Stimulated activated naive CD8-positive, alpha-beta T cell treated with anti-CD3 and anti-CD28 coated beads, Interleukin-15, amount 100 ng/mL, for 72 hours (primary cell): ENCODE results near the gene MOV10L1.

Source experiments
- ATAC-seq: fragments of 150-1000 bp; cut with Tn5 transposase; 2 replicates; pipeline ENCODE4 v1.10.0; 2021; ENCODE audit warnings: mild to moderate bottlenecking, moderate library complexity
- DNase-seq, 2 donors: peaks; one replicate each; pipeline ENCODE4 v3.0.0; 2021 to 2022
- H3K27ac Mint-ChIP-seq, 2 donors: one replicate each; pipeline ENCODE4 v1.8.0; 2022; ENCODE audit warnings: mild to moderate bottlenecking in 2 of 2, mixed read lengths in 2 of 2, moderate library complexity in 2 of 2
- H3K27me3 Mint-ChIP-seq: one replicate; pipeline ENCODE4 v1.8.0; 2022; ENCODE audit warnings: mixed read lengths
- H3K4me1 Mint-ChIP-seq: one replicate; pipeline ENCODE4 v1.8.0; 2022; ENCODE audit warnings: mild to moderate bottlenecking, mixed read lengths
- H3K4me3 Mint-ChIP-seq, 2 donors: one replicate each; pipeline ENCODE4 v1.8.0; 2022; ENCODE audit warnings: mild to moderate bottlenecking in 2 of 2, mixed read lengths in 2 of 2, moderate library complexity in 1 of 2
- H3K9me3 Mint-ChIP-seq, 2 donors: one replicate each; pipeline ENCODE4 v1.8.0; 2022; ENCODE audit warnings: mixed read lengths in 2 of 2

MOV10L1 gene

DNA sequence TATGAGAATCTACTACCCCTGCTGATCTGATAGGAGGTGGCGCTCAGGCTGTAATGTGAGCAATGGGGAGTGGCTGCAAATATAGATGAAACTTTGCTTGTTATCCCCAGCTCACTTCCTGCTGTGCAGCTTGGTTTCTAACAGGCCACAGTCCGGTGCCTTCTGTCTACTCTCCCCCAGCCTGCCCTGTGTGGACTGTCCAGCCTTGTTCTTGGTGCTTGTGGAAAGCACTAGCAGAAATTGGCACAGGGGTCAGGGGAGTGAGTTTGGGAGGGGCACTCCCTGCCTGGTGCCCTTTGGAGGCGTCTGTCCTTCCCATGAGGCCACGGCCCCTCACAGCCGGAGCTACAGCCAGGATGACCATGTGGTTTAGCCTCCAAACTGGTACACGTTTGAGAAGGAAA lies 14.3 kb downstream of the MOV10L1 start:
- peaks cover 28% of the 10 kb centered on the region for H3K27me3 Mint-ChIP-seq
- no peak for DNase-seq
- H3K4me3 Mint-ChIP-seq, result no peak overlapping the region
- no peak overlapping the region for H3K27ac Mint-ChIP-seq
- no peak for ATAC-seq
- H3K4me1 Mint-ChIP-seq, result peaks cover 30% of the 10 kb centered on the region
- H3K9me3 Mint-ChIP-seq, result no peaks in the 10 kb centered on the region

GRCh38 chr22:50105208-50106100 lies 15.6 kb downstream of the MOV10L1 start:
- peaks cover 20% of the 10 kb centered on the region for H3K27me3 Mint-ChIP-seq
- ATAC-seq, result peak; percentile 82

GRCh38 chr22:50107529-50107928 lies 17.7 kb downstream of the MOV10L1 start:
- no peak for DNase-seq
- Mint-ChIP-seq H3K9me3 (no peaks in the 10 kb centered on the region), H3K27ac (no peak overlapping the region), H3K27me3 (peaks cover 8% of the 10 kb centered on the region), H3K4me3 (no peak overlapping the region), H3K4me1 (peaks cover 36% of the 10 kb centered on the region)
- ATAC-seq, result no peak

More at GRCh38 chr22:50105208-50106100, 15.6 kb downstream of the MOV10L1 start:
- Mint-ChIP-seq H3K9me3 (no peaks in the 10 kb centered on the region), H3K4me3 (peak overlapping the region; percentile 71 to 73), H3K4me1 (peaks cover 30% of the 10 kb centered on the region), H3K27ac (peak overlapping the region in 1 of 2 donors; percentile 9)
- DNase-seq, result no peak

DNA sequence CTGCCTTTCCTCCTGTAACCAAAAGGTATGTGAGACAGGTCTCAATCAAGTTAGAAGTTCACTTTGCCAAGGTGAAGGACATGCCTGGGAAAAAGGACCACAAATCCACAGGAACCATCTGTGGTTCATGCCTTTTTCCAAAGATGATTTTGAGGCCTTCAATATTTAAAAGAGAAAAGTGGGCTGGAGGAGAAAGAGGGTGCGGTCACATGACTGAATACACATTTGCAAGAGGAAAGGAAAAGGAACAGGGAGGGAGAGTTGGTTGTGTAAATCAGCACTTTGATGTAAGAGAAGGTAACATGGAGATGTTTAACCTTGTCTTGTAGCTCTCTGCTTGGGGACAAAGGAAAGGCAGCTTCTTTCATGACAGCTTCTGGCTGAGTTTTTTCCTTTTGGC lies 21.2 kb downstream of the MOV10L1 start:
- Mint-ChIP-seq H3K4me1 (peaks cover 29% of the 10 kb centered on the region), H3K27me3 (peaks cover 29% of the 10 kb centered on the region), H3K4me3 (peak overlapping the region in 1 of 2 donors; percentile 8), H3K27ac (peak overlapping the region in 1 of 2 donors; percentile 80), H3K9me3 (no peaks in the 10 kb centered on the region)
- ATAC-seq (no peak), DNase-seq (no peak)

DNA sequence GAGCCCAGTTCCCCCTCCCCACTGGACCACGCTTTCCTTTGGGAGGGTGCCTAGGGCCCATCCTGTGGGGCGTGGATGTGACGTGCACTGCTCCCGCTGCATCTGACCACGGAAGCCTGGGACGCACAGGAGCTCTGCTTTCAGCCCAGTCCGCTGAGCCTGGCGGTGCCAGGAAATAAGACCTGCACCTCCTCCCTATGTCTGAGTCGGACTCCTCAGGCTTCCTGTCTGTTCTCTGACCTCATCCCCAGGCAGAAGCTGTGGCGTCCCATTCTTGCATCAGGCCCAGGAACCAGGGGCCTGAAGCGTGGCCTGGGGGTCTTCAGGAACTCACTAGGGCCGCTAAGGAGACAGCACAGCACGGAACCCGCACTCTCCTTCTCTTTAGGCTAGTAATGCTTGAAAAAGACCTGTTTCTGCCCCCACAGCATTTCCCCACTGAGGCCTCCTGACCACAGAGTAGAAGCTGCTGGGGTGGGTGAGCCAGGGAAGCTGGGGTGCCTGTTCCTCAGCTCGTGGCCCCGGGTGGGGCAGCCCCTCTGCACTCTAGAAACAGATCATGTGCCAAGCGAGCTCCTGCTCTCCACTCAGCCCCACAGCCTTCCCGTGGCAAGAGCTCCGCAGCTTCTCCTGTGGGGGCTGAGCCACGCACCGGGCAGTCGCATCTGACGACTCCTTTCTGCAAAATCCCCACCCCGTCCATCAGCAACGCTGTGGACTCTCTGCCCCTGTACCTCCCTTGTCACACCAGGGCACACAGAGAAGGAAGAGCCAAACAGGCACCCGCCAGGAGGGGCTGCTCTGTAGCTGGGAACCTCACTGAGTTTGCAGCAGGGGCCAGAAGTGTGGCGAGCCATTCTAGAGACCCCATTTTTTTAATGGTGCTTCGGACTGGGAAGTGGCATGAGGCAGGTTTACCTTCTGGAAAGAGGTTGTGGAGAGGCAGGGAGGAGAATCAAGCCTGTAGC lies 22.6 kb downstream of the MOV10L1 start:
- H3K27ac Mint-ChIP-seq, result peak overlapping the region; percentile 94 to 96
- no peaks in the 10 kb centered on the region for H3K9me3 Mint-ChIP-seq

DNA sequence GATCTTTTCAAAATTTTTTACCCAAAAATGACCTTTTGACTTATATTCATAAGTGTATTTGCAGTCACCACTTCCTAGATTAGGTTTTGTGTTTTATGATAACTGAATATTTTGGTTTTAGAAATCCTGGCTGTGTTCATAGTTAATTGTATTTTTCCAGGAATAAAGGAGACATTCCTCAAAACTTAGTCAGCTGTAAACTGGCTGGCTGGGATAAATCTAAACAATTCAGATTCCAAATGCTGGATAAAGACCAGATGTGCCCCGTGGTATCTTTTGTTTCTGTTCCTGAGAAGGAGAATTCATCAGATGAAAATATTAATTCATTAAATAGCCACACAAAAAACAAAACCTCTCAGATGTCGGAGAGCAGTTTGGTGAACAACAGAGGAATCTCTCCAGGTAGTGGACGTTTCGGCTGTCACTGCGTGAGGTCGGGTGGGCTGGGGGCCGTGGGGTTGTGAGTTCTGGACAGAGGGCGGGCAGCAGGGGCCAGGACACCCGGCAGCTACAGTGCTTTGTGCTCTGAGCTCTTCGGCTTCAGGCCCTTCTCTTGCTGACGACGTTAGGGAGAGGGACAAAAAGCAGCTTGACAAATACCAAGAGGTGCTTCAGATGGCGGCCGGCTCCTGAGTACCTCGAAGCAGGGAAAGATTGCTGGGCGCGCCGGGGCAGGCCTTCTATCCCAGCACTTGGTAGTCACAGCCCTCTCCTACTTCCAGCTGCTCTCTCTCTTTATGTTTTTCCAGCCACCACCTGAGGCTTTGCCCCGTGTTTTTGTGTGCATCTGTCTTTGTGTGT lies 24.6 kb downstream of the MOV10L1 start:
- DNase-seq, result no peak
- H3K27me3 Mint-ChIP-seq, result peaks cover 43% of the 10 kb centered on the region
- H3K4me1 Mint-ChIP-seq, result peaks cover 28% of the 10 kb centered on the region
- ATAC-seq, result no peak
- no peak overlapping the region for H3K27ac Mint-ChIP-seq
- no peaks in the 10 kb centered on the region for H3K9me3 Mint-ChIP-seq
- H3K4me3 Mint-ChIP-seq, result no peak overlapping the region

More for the DNA sequence above, 22.6 kb downstream of the MOV10L1 start:
- H3K4me3 Mint-ChIP-seq, result peak overlapping the region; percentile 55 to 73
- ATAC-seq (peak; percentile 92), DNase-seq (peak; percentile 45 to 63)
- H3K4me1 Mint-ChIP-seq, result peaks cover 28% of the 10 kb centered on the region
- peaks cover 31% of the 10 kb centered on the region for H3K27me3 Mint-ChIP-seq

GRCh38 chr22:50115693-50116092 lies 25.9 kb downstream of the MOV10L1 start:
- no peak overlapping the region for H3K4me3 Mint-ChIP-seq
- peaks cover 50% of the 10 kb centered on the region for H3K27me3 Mint-ChIP-seq
- peaks cover 27% of the 10 kb centered on the region for H3K4me1 Mint-ChIP-seq
- no peak for ATAC-seq
- no peak overlapping the region for H3K27ac Mint-ChIP-seq
- DNase-seq, result no peak
- H3K9me3 Mint-ChIP-seq, result no peaks in the 10 kb centered on the region

DNA sequence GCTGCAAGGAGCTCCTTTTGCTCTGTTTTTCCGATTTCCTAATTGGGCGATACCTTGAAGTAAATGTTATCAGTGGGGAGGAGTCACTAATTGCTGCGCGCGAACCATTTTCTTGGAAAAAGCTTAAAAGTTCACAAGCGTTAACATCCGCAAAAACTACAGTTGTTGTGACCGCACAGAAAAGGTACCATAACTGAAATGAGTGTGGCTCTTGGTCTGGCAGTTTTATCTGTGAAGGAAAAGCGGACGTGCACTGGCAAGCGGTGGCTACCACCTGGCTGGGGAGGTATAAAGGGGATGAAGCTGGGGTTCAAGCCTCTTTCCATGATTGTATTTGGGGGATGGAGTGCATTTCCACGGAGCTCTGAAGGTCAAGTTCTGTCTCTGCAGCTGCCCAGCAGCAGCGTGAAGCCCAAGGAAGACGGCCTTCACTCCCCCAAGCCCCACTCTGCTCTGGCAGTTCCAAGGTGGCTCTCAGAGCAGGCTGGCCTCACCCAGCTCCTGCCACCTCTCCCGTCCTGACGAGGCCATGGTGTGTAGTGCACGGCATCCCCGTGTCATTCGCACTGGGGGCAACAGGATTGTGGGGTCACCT lies 27.5 kb downstream of the MOV10L1 start:
- Mint-ChIP-seq H3K27me3 (peaks cover 50% of the 10 kb centered on the region), H3K4me3 (no peak overlapping the region), H3K27ac (no peak overlapping the region), H3K4me1 (peaks cover 11% of the 10 kb centered on the region), H3K9me3 (no peaks in the 10 kb centered on the region)
- ATAC-seq (no peak), DNase-seq (no peak)

GRCh38 chr22:50118129-50118528 lies 28.3 kb downstream of the MOV10L1 start:
- no peak overlapping the region for H3K4me3 Mint-ChIP-seq
- DNase-seq (no peak), ATAC-seq (no peak)

DNA sequence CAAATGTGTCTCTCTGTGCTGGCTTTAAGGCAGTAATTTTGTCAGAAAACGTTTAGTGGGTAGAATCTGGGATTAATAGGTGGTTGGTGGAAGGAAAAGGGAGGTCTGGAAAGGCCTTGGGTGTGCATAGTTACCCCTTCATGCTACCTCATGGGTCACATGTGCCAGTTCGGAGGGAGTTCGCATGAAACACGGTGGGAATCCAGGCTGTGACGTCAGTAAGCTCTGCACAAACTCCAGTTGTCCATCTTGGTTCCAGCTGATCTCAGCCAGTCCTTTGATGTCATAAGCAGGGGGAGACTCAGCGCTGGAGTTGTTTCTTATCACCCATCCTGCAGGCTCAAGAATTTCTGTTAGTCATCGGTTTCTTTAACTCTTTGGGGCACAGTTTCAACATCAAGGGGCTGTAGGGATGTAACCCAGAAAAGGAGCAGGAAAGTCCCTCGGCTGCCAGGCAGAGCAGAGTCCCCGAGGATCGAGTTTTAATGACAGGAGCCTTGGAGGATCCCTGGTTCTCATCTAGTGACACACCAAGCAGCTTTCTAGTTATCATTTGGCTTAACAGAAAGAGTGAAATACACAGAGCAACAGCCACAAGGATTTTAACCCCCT lies 28.9 kb downstream of the MOV10L1 start:
- H3K4me3 Mint-ChIP-seq, result no peak overlapping the region
- ATAC-seq (no peak), DNase-seq (no peak)
- no peak overlapping the region for H3K27ac Mint-ChIP-seq
- H3K9me3 Mint-ChIP-seq, result peaks cover 1 to 4% of the 10 kb centered on the region in 2 donors
- H3K27me3 Mint-ChIP-seq, result peaks cover 36% of the 10 kb centered on the region
- H3K4me1 Mint-ChIP-seq, result no peaks in the 10 kb centered on the region

More at GRCh38 chr22:50118129-50118528, 28.3 kb downstream of the MOV10L1 start:
- no peaks in the 10 kb centered on the region for H3K9me3 Mint-ChIP-seq
- peaks cover 2% of the 10 kb centered on the region for H3K4me1 Mint-ChIP-seq
- peaks cover 41% of the 10 kb centered on the region for H3K27me3 Mint-ChIP-seq
- no peak overlapping the region for H3K27ac Mint-ChIP-seq

DNA sequence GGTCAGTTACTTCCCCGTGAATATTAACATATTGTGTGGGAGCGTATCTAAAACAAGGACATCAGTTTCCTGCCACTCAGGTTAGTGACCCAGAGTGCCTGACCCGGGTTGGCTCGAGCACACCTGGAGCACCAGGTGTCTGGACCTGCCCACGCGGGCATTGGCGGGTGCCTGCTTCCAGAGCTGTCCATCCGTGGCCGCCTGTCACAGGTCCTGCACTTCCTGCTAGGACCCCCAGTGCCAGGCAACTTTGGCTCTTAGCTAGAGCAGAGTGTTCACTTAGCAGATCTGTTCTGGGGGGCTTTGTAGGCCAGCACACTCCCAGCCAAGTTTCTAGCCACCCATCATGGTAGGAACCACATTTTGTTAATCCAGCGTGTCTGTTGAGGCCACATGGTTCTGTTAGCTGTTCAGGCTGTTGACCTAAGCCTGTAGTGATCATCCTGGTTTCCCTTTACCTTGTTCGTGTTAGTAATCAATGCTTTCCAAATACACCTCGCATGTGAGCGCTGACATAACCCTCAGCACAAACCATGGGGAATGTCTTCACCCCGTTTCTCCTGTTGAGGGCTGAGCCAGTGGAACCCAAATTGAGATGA lies 29.5 kb downstream of the MOV10L1 start:
- ATAC-seq (no peak), DNase-seq (no peak)
- no peak overlapping the region for H3K27ac Mint-ChIP-seq
- H3K27me3 Mint-ChIP-seq, result peaks cover 40% of the 10 kb centered on the region
- H3K4me3 Mint-ChIP-seq, result no peak overlapping the region
- H3K9me3 Mint-ChIP-seq, result peaks cover 7 to 10% of the 10 kb centered on the region in 2 donors
- no peaks in the 10 kb centered on the region for H3K4me1 Mint-ChIP-seq

GRCh38 chr22:50119768-50120251 lies 30.0 kb downstream of the MOV10L1 start:
- H3K27me3 Mint-ChIP-seq, result peaks cover 41% of the 10 kb centered on the region
- peaks cover 13% of the 10 kb centered on the region in 2 donors for H3K9me3 Mint-ChIP-seq
- no peak for ATAC-seq
- no peak overlapping the region for H3K4me3 Mint-ChIP-seq
- DNase-seq, result no peak
- no peaks in the 10 kb centered on the region for H3K4me1 Mint-ChIP-seq
- H3K27ac Mint-ChIP-seq, result no peak overlapping the region

- Mint-ChIP-seq H3K27me3 (peaks cover 27% of the 10 kb centered on the region), H3K4me1 (no peaks in the 10 kb centered on the region), H3K4me3 (no peak overlapping the region), H3K27ac (no peak overlapping the region), H3K9me3 (peaks cover 13 to 16% of the 10 kb centered on the region in 2 donors)
- no peak for DNase-seq
- no peak for ATAC-seq
These were observed 31.5 kb downstream of the MOV10L1 start for GRCh38 chr22:50121202-50121740.
